ENCODE results near the gene EPN3. TPM values are rescaled to one million over a fixed set of nuclear protein-coding genes. Genes with fewer than 3 reads are reported as not detected.

The EPN3 gene
- total RNA-seq, 2 experiments from 2014 or later: not detected

DNA sequence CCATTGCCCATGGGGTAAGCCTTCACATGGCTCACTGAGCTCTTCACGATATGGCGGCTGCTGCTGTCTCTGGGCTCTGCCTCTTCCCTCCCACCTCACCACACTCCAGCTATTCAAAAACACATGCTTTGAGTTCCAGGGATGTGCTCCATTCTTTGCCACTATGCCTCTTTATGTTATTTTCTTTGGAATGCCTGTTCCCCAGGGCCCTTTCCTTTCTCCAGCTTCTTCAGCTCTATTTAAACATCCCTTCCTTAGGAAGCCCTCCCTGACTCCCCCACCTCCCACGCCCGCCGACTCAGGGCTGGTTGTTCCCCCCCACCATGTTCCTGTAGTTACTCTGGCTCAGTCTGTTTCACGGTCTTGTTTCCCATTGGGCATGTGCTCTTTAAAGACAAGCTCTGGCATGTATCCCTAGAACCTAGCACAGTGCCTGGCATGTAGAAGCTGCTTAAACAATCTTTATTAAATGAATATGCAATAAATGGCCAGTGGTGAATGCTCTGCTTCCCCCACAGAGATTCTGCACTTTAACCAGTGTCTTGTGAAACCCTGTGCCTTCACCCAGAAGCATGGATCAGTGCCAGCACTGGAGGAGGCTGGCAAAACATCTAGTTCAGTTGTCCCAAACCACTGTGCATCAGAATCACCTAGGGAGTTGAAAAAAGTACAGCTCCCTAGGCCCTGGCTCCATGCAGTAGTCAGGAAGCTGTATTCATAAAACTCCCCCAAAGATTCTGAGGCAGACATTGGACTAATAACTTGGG, 17.4 kb upstream of the EPN3 start:
- Mint-ChIP-seq H3K27me3 (ENCODE audit: low read depth) (no peaks in the 10 kb centered on the region), H3K9me3 (no peaks in the 10 kb centered on the region), H3K4me1 (ENCODE audit: low read depth) (peaks cover 33% of the 10 kb centered on the region), H3K36me3 (ENCODE audit: low read depth) (no peaks in the 10 kb centered on the region), H3K27ac (no peak overlapping the region), H3K4me3 (no peak overlapping the region)
- CTCF ChIA-PET: interaction anchor here (1.0 to 2.2 kb wide), 2 partner anchors 11 to 16 kb away, joined by 3 to 6 read pairs; no protein-coding TSS in a partner anchor
- DNase-seq: no peak
- intact Hi-C loops (cut with micrococcal nuclease): no loop called here

DNA sequence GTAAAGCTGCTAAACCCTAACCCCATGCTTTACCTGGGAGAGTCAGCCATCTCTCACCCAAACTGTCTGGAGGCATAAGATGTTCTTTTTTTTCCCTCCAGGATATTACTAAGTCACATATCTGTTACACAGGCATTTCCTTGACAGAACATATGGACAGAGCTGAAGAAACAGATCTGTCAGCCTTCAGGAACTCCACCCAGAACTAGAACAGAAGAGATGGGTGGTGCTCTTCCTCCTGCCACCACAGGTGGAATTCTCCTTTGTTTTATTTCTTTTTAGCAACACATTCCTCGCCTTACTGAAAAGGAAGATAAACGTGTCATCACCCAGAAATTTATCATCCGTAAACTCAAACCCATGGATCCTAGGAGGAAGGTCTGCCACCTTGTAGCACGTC, 15.5 kb upstream of the EPN3 start:
- H3K36me3 Mint-ChIP-seq (ENCODE audit: low read depth): no peaks in the 10 kb centered on the region
- CTCF ChIA-PET: interaction anchor here (2.2 kb wide), 1 partner anchor 14 kb away, joined by 6 read pairs; no protein-coding TSS in a partner anchor

GRCh38 chr17:50517504-50518383, 14.8 kb upstream of the EPN3 start:
- Mint-ChIP-seq H3K27me3 (ENCODE audit: low read depth) (no peaks in the 10 kb centered on the region), H3K27ac (no peak overlapping the region)

More for the DNA sequence above, 15.5 kb upstream of the EPN3 start:
- H3K4me1 Mint-ChIP-seq (ENCODE audit: low read depth): peaks cover 17% of the 10 kb centered on the region
- no peaks in the 10 kb centered on the region for H3K27me3 Mint-ChIP-seq (ENCODE audit: low read depth)
- no peaks in the 10 kb centered on the region for H3K9me3 Mint-ChIP-seq
- intact Hi-C loops (cut with micrococcal nuclease): no loop called here
- no peak overlapping the region for H3K27ac Mint-ChIP-seq
- H3K4me3 Mint-ChIP-seq: no peak overlapping the region
- no peak for DNase-seq

DNA sequence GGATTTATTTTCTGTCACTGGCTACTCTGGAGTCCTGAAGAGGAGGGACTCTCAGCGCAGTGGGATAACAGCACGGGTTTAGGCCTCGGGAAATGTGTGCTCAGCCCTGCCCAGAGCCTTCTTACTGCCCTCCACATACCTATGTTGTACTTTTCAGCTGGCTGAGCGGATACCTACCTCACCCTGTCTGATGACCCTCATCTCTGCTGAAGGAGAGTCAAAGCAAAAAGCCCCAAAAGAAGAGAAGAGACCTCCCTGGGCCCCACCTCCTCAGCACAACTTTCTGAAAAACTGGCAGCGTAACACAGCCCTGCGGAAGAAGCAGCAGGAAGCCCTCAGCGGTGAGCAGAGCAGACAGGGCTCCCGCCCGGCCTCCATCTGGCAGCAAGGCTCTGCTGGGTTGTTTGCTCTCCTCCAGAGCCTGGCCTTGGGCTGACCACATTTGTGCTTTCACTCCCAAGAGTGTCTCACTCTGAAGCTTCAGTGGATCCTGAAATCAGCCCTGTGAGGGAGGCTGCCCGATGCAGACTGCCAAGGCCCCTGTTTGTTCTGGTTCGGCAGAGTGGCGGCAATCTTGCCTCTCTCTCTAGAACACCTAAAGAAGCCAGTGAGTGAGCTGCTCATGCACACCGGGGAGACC, 14.0 kb upstream of the EPN3 start:
- intact Hi-C loops (cut with micrococcal nuclease): no loop called here
- no peak overlapping the region for H3K4me3 Mint-ChIP-seq

More at GRCh38 chr17:50517504-50518383, 14.8 kb upstream of the EPN3 start:
- DNase-seq: no peak
- Mint-ChIP-seq H3K36me3 (ENCODE audit: low read depth) (no peaks in the 10 kb centered on the region), H3K4me3 (no peak overlapping the region), H3K4me1 (ENCODE audit: low read depth) (peaks cover 12% of the 10 kb centered on the region), H3K9me3 (no peaks in the 10 kb centered on the region)
- CTCF ChIA-PET: no interaction called here
- intact Hi-C loops (cut with micrococcal nuclease): no loop called here

DNA sequence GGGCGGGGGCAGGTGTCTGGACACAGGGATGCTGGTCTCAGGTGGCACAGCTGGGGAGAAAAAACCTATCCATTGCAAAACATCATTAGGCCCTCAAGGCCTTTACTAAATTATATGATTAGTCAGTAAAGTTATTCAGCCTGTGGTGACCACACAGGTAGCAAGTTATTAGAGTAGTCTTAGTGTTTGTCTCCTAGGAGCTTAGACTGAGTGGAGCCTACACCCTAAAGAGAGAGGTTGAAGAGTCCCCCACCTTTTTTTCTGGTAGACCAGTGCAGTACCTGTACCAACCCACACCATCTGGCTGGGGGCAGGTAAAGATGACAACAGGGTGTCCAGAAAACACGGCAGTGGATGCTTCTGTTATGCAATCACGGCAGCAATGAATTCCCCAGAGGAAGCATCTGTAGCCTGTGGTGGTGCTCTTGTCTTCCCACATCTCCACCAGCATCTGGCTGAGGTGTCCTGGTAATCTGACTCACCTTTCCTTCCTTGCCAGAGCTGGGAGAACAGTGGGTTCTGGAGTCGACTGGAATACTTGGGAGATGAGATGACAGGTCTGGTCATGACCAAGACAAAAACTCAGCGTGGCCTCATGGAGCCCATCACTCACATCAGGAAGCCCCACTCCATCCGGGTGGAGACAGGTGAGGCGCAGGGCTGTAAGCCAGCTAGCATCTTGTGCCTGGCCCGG, 13.2 kb upstream of the EPN3 start:
- H3K36me3 Mint-ChIP-seq (ENCODE audit: low read depth): no peaks in the 10 kb centered on the region
- no peak overlapping the region for H3K4me3 Mint-ChIP-seq
- no peak overlapping the region for H3K27ac Mint-ChIP-seq
- DNase-seq: no peak
- peaks cover 12% of the 10 kb centered on the region for H3K4me1 Mint-ChIP-seq (ENCODE audit: low read depth)
- H3K27me3 Mint-ChIP-seq (ENCODE audit: low read depth): no peaks in the 10 kb centered on the region
- CTCF ChIA-PET: interaction anchor here (0.5 kb wide), 1 partner anchor 122 kb away, joined by 3 read pairs; no protein-coding TSS in a partner anchor
- H3K9me3 Mint-ChIP-seq: no peaks in the 10 kb centered on the region
- intact Hi-C loops (cut with micrococcal nuclease): no loop called here

More for the DNA sequence above, 14.0 kb upstream of the EPN3 start:
- Mint-ChIP-seq H3K4me1 (ENCODE audit: low read depth) (peaks cover 12% of the 10 kb centered on the region), H3K27ac (no peak overlapping the region), H3K9me3 (no peaks in the 10 kb centered on the region), H3K36me3 (ENCODE audit: low read depth) (no peaks in the 10 kb centered on the region), H3K27me3 (ENCODE audit: low read depth) (no peaks in the 10 kb centered on the region)
- CTCF ChIA-PET: no interaction called here
- no peak for DNase-seq

GRCh38 chr17:50520483-50520882, 12.1 kb upstream of the EPN3 start:
- no peak overlapping the region for H3K4me3 Mint-ChIP-seq
- no peaks in the 10 kb centered on the region for H3K36me3 Mint-ChIP-seq (ENCODE audit: low read depth)
- no peak for DNase-seq
- no peaks in the 10 kb centered on the region for H3K9me3 Mint-ChIP-seq
- H3K4me1 Mint-ChIP-seq (ENCODE audit: low read depth): peaks cover 12% of the 10 kb centered on the region
- no peak overlapping the region for H3K27ac Mint-ChIP-seq
- intact Hi-C loops (cut with micrococcal nuclease): no loop called here
- H3K27me3 Mint-ChIP-seq (ENCODE audit: low read depth): no peaks in the 10 kb centered on the region
- CTCF ChIA-PET: no interaction called here

GRCh38 chr17:50521514-50521913, 11.0 kb upstream of the EPN3 start:
- no peak for DNase-seq
- Mint-ChIP-seq H3K4me1 (ENCODE audit: low read depth) (peaks cover 12% of the 10 kb centered on the region), H3K9me3 (no peaks in the 10 kb centered on the region), H3K27ac (no peak overlapping the region), H3K4me3 (no peak overlapping the region), H3K27me3 (ENCODE audit: low read depth) (no peaks in the 10 kb centered on the region), H3K36me3 (ENCODE audit: low read depth) (no peaks in the 10 kb centered on the region)
- intact Hi-C loops (cut with micrococcal nuclease): no loop called here
- CTCF ChIA-PET: interaction anchor here (0.6 to 1.0 kb wide), 2 partner anchors 21 to 39 kb away, joined by 3 to 5 read pairs; no protein-coding TSS in a partner anchor

DNA sequence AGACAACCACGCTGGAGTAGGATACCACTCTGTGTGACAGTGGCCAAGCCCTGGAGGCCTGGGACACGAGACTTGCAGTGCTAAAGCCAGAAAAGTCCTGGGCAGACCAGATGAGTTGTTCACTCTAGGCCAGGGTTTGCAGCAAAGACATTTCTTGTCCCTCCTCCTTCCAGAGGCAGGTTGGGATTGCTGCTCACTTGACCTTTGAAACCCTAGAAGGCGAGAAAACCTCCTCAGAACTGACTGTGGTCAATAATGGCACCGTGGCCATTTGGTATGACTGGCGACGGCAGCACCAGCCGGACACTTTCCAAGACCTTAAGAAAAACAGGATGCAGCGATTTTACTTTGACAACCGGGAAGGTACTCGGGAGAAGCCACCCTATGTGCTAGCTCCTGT, 9.8 kb upstream of the EPN3 start:
- peaks cover 3% of the 10 kb centered on the region for H3K4me1 Mint-ChIP-seq (ENCODE audit: low read depth)
- DNase-seq: no peak
- H3K9me3 Mint-ChIP-seq: no peaks in the 10 kb centered on the region
- no peak overlapping the region for H3K27ac Mint-ChIP-seq
- no peaks in the 10 kb centered on the region for H3K27me3 Mint-ChIP-seq (ENCODE audit: low read depth)
- H3K36me3 Mint-ChIP-seq (ENCODE audit: low read depth): no peaks in the 10 kb centered on the region
- intact Hi-C loops (cut with micrococcal nuclease): no loop called here
- no peak overlapping the region for H3K4me3 Mint-ChIP-seq
- CTCF ChIA-PET: interaction anchor here (0.6 kb wide), 2 partner anchors 22 to 271 kb away, joined by 3 read pairs; no protein-coding TSS in a partner anchor

- Mint-ChIP-seq H3K27me3 (ENCODE audit: low read depth) (no peaks in the 10 kb centered on the region), H3K27ac (no peak overlapping the region), H3K4me3 (no peak overlapping the region), H3K4me1 (ENCODE audit: low read depth) (no peaks in the 10 kb centered on the region), H3K36me3 (ENCODE audit: low read depth) (no peaks in the 10 kb centered on the region), H3K9me3 (no peaks in the 10 kb centered on the region)
- CTCF ChIA-PET: interaction anchor here (0.6 kb wide), 2 partner anchors 23 to 271 kb away, joined by 3 read pairs; no protein-coding TSS in a partner anchor
- intact Hi-C loops (cut with micrococcal nuclease): no loop called here
- no peak for DNase-seq
Observed at GRCh38 chr17:50523208-50523607, 9.3 kb upstream of the EPN3 start.

DNA sequence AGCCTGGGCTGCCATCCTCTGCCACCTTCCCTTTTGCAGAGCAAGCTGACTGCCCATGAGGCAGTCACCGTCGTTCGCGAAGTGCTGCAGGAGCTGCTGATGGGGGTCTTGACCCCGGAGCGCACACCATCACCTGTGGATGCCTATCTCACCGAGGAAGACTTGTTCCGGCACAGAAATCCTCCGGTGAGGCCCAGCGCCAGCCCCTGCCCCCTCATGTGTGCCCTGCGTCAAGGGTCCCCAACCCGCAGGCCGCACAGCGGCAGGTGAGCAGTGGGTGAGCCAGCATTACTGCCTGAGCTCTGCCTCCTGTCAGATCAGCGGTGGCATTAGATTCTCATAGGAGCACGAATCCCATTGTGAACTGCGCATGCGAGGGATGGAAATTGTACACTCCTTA, 7.7 kb upstream of the EPN3 start:
- no peak for DNase-seq
- intact Hi-C loops (cut with micrococcal nuclease): no loop called here
- Mint-ChIP-seq H3K9me3 (no peaks in the 10 kb centered on the region), H3K27me3 (ENCODE audit: low read depth) (peaks cover 8% of the 10 kb centered on the region), H3K36me3 (ENCODE audit: low read depth) (no peaks in the 10 kb centered on the region), H3K27ac (no peak overlapping the region), H3K4me3 (no peak overlapping the region), H3K4me1 (ENCODE audit: low read depth) (no peaks in the 10 kb centered on the region)
- CTCF ChIA-PET: interaction anchor here (0.6 kb wide), 1 partner anchor 135 kb away, joined by 4 read pairs; no protein-coding TSS in a partner anchor

GRCh38 chr17:50527155-50527762, 5.3 kb upstream of the EPN3 start:
- CTCF ChIA-PET: interaction anchor here (0.6 kb wide), 1 partner anchor 173 kb away, joined by 3 read pairs; no protein-coding TSS in a partner anchor
- no peak overlapping the region for H3K27ac Mint-ChIP-seq
- H3K27me3 Mint-ChIP-seq (ENCODE audit: low read depth): peaks cover 27% of the 10 kb centered on the region
- H3K36me3 Mint-ChIP-seq (ENCODE audit: low read depth): no peaks in the 10 kb centered on the region
- DNase-seq: no peak
- H3K9me3 Mint-ChIP-seq: no peaks in the 10 kb centered on the region
- H3K4me3 Mint-ChIP-seq: no peak overlapping the region
- H3K4me1 Mint-ChIP-seq (ENCODE audit: low read depth): no peaks in the 10 kb centered on the region
- intact Hi-C loops (cut with micrococcal nuclease): no loop called here

Data from activated naive CD4-positive, alpha-beta T cell treated with anti-CD3 and anti-CD28 coated beads for 36 hours (primary cell).